GM12891 (cell line): ENCODE results near the gene GPATCH2.

Experiments used
- POLR2A ChIP-seq: IDR thresholded peaks from 2 replicates; pipeline ENCODE4 v1.6.1; 2011; ENCODE audit warnings: low read depth, low read length, control low read depth
- TAF1 ChIP-seq: IDR thresholded peaks from 2 replicates; pipeline ENCODE4 v1.6.1; 2011; ENCODE audit warnings: low read depth, low read length, control low read depth

GRCh38 chr1:217630711-217631591, at the start of gene GPATCH2, which contains the start of gene SPATA17:
- TF ChIP-seq POLR2A (peak; percentile 71), TAF1 (peak; percentile 76; the same call in 1 of the 2 replicates)
